HFF-Myc (cell line): ENCODE results near the gene C10orf105.

Source experiments
- DNase-seq: peaks from one replicate; pipeline ENCODE4 v3.0.0-alpha.2; 2011; ENCODE audit warnings: low read depth; ENCODE audit errors: extremely low read depth
- H3K4me3 ChIP-seq: replicated peaks from 2 replicates; pipeline ENCODE4 v1.5.1; 2011; ENCODE audit warnings: low read depth, mild to moderate bottlenecking, control low read depth, low read length
- TF ChIP-seq, protein P1 (sequence below): IDR thresholded peaks from 2 replicates; pipeline ENCODE4 v1.5.1; 2012; ENCODE audit warnings: mild to moderate bottlenecking, low read depth, low read length, control low read depth; ENCODE audit errors: missing control alignments

C10orf105 gene

DNA sequence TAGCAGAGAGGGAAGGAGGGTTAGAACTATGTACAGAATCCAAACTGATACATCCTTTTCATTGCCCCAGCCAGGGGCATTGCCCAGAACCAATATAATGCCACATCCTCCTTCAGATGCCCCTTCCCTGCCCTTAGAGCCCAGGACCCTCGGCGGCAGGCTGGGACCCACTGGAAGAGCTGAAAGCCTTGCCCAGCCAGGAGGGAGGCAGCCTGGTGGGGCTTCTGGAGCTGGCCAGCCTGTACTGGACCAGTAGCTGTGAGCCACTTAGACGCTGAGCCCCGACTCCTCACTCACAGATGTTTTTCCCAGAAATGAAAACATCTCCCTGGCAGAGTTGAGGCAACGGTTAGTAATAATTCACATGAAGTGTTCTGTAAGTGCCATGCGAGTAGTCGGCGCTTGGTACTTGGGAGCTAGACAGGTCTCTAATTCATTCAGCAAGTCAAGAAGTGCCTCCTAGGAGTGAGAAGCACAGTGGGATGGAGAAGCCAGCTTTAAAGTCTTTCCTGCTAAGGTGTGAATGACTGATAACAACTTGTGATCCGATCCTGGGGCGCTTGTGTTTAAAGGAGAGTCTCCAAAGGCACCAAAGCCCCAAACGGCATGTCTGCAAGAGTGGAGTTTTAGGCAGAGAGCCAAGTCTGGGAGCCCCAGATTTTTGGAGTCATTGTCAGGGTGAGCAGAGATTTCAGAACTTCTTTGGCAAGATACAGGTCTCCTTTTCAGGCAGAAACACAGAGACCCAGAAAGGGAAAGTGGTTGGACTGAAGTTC, 44.0 kb upstream of the C10orf105 start:
- no peak for DNase-seq
- H3K4me3 ChIP-seq, result no peak overlapping the region

DNA sequence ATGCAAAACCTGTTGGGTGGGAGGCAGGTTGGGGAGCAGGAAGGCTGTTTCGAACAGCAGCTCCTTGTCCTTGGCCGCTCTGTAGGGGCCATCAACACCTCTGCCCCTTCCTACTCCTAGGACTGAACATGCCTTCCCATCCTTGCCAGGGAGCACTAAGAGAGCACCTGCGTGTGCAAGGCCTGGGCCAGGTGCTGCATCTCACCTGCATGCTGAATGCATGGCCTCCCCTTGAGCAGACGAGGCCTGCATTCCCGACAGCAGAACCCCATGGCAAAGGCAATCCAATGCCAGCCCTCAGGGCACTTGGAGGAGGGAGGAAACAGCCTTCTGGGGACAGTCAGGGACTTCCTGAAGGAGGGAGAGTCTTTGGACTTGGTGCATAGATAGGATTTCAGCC, 42.7 kb upstream of the C10orf105 start:
- TF ChIP-seq, protein P1, sequence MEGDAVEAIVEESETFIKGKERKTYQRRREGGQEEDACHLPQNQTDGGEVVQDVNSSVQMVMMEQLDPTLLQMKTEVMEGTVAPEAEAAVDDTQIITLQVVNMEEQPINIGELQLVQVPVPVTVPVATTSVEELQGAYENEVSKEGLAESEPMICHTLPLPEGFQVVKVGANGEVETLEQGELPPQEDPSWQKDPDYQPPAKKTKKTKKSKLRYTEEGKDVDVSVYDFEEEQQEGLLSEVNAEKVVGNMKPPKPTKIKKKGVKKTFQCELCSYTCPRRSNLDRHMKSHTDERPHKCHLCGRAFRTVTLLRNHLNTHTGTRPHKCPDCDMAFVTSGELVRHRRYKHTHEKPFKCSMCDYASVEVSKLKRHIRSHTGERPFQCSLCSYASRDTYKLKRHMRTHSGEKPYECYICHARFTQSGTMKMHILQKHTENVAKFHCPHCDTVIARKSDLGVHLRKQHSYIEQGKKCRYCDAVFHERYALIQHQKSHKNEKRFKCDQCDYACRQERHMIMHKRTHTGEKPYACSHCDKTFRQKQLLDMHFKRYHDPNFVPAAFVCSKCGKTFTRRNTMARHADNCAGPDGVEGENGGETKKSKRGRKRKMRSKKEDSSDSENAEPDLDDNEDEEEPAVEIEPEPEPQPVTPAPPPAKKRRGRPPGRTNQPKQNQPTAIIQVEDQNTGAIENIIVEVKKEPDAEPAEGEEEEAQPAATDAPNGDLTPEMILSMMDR, result no peak
- no peak overlapping the region for H3K4me3 ChIP-seq
- no peak for DNase-seq

More for the DNA sequence above, 44.0 kb upstream of the C10orf105 start:
- TF ChIP-seq, protein P1, result no peak

DNA sequence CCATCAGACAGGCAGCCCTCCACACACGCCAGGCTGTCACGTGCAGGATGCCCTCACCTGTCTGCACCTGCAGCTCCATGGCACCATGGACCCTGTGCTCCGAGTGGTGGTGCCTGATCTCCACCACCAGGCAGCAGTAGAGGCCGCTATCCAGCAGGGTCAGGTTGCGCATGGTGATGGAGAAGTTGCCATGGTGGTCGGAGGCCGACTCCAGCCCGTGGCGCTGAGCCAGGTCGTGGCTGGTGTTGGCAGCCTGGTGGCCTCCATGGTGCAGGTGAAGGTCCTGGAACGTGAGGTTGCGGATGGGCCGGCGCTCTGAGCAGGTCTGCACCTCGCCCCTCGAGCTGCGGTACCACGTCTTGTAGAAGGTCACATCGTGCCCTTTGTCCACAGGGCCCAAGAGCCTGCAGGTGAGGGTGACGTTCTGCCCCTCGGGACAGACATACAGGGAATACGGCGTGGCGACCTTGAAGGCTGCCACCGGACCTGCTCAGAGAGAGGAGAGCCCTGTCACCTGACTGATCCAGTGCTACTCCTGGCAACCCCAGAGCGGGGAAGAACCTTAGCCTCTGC, 42.0 kb upstream of the C10orf105 start:
- no peak overlapping the region for H3K4me3 ChIP-seq
- TF ChIP-seq, protein P1, result no peak
- no peak for DNase-seq

DNA sequence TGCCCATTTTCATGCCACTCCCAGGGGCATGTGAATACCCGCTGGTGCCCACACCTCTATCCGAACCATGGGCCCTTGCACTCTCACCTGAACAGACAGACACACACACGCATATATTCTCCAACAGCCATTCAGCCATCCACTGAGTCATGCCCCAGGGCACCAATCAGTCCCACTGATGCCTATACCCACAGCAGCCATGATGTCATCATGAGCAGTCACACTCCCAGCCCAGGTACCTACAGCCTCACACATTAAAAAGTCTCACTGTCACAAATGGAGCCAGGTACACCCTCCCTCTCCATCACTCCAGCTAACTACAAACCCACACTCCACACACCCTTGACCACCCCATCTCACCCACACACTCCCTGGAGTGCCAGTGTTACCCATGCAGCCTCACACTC, 41.5 kb upstream of the C10orf105 start:
- TF ChIP-seq, protein P1, result no peak
- DNase-seq, result no peak
- no peak overlapping the region for H3K4me3 ChIP-seq

DNA sequence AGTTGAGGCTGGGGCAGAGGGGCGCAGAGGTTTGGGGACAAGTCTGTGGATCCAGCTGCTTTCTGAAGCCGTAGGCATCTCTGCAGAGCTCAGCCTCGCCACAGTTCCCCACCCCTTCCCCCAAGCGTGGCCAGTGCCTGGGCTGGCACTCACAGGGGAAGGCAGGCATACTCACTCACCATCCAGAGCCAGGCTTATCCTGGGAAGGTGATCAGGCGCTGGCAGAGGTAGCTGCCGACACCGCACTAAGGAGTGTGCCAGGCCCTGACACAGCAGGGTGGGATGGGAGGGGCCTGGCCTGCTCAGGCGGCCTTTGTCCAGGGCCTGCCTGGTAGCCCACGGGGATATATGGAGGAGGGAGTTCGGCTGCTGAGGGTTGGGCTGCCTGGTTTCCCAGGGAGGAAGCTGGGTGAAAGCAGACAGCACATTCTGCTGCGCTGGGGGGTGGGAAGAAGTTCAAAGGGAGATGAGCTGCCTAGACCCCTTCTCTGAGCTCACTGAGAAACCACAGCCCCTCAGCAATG, 37.9 kb upstream of the C10orf105 start:
- TF ChIP-seq, protein P1, result no peak
- no peak overlapping the region for H3K4me3 ChIP-seq
- no peak for DNase-seq

DNA sequence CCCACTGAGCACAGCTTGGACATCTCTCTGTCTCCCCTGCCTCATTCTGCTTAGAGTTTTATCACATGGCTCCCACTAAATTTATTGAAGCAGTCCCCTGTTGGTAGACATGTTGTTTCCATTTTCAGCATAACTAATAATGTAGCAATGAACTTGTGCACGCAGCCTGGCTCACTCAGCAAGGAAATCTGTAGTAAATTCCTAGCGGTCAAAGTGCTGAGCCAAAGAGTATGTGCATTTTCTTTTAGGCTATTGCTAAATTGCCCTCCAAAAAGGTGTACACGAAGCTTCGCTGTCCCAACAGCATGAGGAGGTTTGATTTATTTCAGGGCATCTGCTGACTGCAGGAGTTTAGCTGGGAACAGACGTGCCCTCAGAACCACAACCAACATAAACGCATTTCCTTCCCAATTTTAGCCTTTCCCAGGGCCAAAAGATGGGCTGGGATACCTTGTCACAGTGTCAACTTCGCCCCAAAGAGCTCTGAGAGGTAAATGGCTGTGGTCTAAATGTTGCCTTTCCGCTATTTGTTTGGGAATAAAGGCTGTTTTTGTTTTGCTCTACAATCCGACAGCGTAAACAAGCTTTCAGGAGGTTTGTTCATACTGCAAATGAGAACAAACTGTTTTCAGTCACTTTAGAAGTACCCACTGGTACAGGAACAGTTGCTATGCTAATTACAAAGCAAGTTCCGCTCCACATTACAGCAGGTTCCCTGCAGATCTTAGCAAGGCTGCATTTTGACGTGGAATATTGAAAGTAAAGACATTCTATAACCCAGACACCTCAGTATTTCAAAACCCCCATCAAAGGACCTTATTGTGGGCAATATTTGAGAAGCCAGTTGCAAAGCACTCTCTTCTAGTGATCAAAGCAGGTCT, 37.0 kb upstream of the C10orf105 start:
- TF ChIP-seq, protein P1, result no peak
- DNase-seq, result no peak
- H3K4me3 ChIP-seq, result no peak overlapping the region
